NT2/D1 (cell line): Measurements from ENCODE around the gene FAM118A.

Source experiments
- DNase-seq: peaks from one replicate; pipeline ENCODE4 v3.0.0-alpha.2; 2011; ENCODE audit warnings: low read depth, low spot score
- H3K27me3 ChIP-seq: 2 replicates; pipeline ENCODE4 v1.6.0; 2011; ENCODE audit warnings: mild to moderate bottlenecking; ENCODE audit not compliant: insufficient read length, insufficient read depth
- H3K36me3 ChIP-seq: 2 replicates; pipeline ENCODE4 v1.6.1; 2011; ENCODE audit warnings: mild to moderate bottlenecking, low read length, mixed read lengths; ENCODE audit not compliant: insufficient read depth, insufficient read length
- H3K4me1 ChIP-seq: 2 replicates; pipeline ENCODE4 v1.5.1; 2011; ENCODE audit not compliant: insufficient read depth, insufficient read length
- H3K4me3 ChIP-seq: 2 replicates; pipeline ENCODE4 v1.5.1; 2011; ENCODE audit warnings: low read depth; ENCODE audit not compliant: insufficient read length
- H3K9ac ChIP-seq: 2 replicates; pipeline ENCODE4 v1.6.0; 2011; ENCODE audit warnings: low read depth; ENCODE audit not compliant: insufficient read length
- H3K9me3 ChIP-seq: 2 replicates; pipeline ENCODE4 v1.5.1; 2011; ENCODE audit warnings: mild to moderate bottlenecking, low read length; ENCODE audit not compliant: insufficient read depth
- SUZ12 ChIP-seq: IDR thresholded peaks from 2 replicates; pipeline ENCODE4 v1.6.1; 2011; ENCODE audit not compliant: insufficient read length, insufficient read depth; ENCODE audit errors: extremely low read depth
- YY1 ChIP-seq: IDR thresholded peaks from 2 replicates; pipeline ENCODE4 v1.6.1; 2011; ENCODE audit not compliant: insufficient read length, insufficient read depth
- ZNF274 ChIP-seq: IDR thresholded peaks from 2 replicates; pipeline ENCODE4 v1.6.1; 2011; ENCODE audit warnings: mild to moderate bottlenecking, low read depth, low read length

The FAM118A gene

DNA sequence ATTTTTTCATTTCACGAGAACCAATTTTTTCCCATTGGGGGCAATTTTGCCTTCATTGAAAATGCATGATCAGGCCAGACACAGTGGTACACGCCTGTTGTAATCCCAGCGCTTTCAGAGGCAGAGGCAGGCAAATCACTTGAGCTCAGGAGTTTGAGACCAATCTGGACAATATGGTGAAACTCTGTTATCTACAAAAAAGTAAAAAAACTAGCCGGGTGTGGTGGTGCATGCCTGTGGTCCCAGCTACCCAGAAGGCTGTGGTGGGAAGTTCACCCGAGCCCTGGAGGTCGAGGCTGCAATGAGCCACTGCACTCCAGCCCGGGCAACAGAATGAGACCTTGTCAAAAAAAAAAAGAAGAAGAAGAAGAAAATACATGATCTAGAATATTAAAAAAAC, 44.2 kb upstream of the FAM118A start:
- no peaks in the 10 kb centered on the region for H3K36me3 ChIP-seq
- no peak overlapping the region for H3K9ac ChIP-seq
- peaks cover 13% of the 10 kb centered on the region for H3K27me3 ChIP-seq
- H3K9me3 ChIP-seq = no peaks in the 10 kb centered on the region
- no peak overlapping the region for H3K4me3 ChIP-seq
- peaks cover 17% of the 10 kb centered on the region for H3K4me1 ChIP-seq
- TF ChIP-seq YY1 (no peak), ZNF274 (no peak), SUZ12 (no peak)
- DNase-seq = no peak

- peak overlapping the region; percentile 70 for H3K9ac ChIP-seq
- H3K9me3 ChIP-seq = no peaks in the 10 kb centered on the region
- peaks cover 10% of the 10 kb centered on the region for H3K4me1 ChIP-seq
- no peaks in the 10 kb centered on the region for H3K36me3 ChIP-seq
- H3K27me3 ChIP-seq = peaks cover 16% of the 10 kb centered on the region
- TF ChIP-seq ZNF274 = no peak
- TF ChIP-seq YY1 = no peak
- TF ChIP-seq SUZ12 = no peak
- DNase-seq = peak; percentile 81
- peak overlapping the region; percentile 54 for H3K4me3 ChIP-seq
Observed at GRCh38 chr22:45268167-45268957, 41.4 kb upstream of the FAM118A start.

DNA sequence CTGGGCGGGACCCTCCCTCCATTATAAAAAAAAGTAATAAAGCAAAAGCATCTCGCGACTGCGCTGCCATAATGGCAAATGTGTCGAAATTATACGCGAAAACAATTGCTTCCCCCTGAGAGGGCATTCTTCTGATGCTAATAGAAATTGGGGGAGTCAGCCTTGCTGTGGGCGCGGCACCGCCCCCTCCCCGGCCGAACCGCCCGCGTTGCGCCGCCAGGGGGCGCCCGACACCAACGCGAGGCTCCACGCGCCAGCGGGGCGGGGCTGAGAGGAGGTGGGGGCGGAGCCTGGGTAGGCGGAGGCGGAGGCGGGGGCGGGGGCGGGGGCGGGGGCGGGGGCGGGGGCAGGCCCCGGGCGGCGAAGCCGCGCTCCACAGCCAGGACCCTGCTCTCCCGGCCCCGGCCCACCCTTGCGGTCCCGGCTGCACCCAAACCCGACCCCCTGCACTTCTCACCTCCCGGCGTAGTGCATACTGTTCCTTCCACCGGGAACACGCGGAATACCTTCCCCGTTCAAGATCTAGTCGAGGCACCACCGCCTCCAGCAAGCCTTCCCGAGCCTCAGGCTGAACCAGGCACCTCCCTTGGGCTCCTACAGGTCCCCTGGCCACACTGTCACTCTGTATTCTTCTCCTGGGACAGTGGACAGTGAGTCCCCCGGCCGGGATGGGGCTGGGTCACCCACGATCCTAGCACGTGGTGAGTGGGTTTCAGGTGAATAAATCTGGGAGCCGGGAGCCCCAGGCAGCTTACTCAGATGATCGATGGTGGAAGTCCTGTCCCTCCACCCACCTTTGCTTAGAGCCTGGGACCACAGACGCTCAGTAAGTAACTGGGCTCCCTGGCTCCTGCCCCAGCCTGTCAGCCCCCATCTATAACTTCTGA, 40.5 kb upstream of the FAM118A start:
- Histone ChIP-seq H3K9ac (peak overlapping the region; percentile 77), H3K9me3 (no peaks in the 10 kb centered on the region), H3K4me3 (peak overlapping the region; percentile 54), H3K27me3 (peaks cover 16% of the 10 kb centered on the region), H3K4me1 (peaks cover 5% of the 10 kb centered on the region), H3K36me3 (no peaks in the 10 kb centered on the region)
- TF ChIP-seq YY1 (no peak), ZNF274 (no peak), SUZ12 (no peak)
- DNase-seq = no peak

DNA sequence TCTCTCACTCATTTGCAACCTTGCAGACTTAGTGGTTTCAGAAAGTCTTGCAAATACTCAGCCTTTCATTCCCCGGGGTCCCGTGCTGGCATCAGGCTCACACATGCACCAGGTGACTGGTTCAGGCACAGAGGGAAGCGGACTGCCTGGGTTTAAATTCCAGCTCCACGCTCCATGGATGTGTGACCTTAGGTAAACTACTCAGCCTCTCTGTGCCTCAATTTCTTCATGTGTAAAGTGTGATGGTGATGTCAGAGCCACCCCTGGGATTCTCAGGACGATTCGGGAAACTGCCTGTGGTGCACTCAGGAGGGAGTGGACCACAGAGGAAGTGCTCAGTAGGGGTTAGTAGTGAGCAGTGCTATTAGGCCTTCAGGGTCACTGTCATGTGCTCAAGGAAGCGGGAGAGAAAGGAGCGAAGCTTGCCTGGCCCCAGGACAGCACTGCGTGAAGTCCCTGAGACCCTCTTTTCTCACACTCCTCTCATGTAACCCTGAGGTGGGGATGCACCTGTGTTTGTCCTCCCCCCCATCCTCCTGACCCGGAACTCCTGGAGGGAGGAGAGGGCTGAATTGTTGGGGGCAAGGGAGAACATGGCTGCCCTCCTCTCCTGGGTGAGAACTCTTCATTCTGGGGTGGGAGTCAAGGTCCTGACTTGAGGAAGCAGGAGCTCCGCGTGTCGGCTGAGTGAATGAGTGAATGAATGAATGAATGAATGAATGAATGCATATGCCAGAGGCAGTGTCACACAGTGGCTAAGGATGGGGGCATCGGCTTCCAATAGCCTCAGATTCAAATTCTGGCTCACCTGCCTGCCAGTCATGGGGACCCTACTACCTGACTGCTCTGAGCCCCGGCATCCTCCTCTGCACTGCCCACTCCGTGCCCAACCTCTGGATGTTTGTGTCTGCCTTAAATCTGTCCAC, 39.4 kb upstream of the FAM118A start:
- H3K9ac ChIP-seq = no peak overlapping the region
- TF ChIP-seq SUZ12 = no peak
- TF ChIP-seq ZNF274 = no peak
- TF ChIP-seq YY1 = no peak

GRCh38 chr22:45271667-45272201, 38.0 kb upstream of the FAM118A start:
- peaks cover 5% of the 10 kb centered on the region for H3K4me1 ChIP-seq
- no peaks in the 10 kb centered on the region for H3K9me3 ChIP-seq
- no peak for DNase-seq
- H3K27me3 ChIP-seq = peaks cover 16% of the 10 kb centered on the region
- no peaks in the 10 kb centered on the region for H3K36me3 ChIP-seq
- no peak overlapping the region for H3K9ac ChIP-seq
- TF ChIP-seq SUZ12 = no peak
- TF ChIP-seq YY1 = no peak
- TF ChIP-seq ZNF274 = no peak
- H3K4me3 ChIP-seq = no peak overlapping the region

More for the DNA sequence above, 39.4 kb upstream of the FAM118A start:
- Histone ChIP-seq H3K36me3 (no peaks in the 10 kb centered on the region), H3K4me1 (peaks cover 5% of the 10 kb centered on the region), H3K27me3 (peaks cover 16% of the 10 kb centered on the region), H3K4me3 (no peak overlapping the region), H3K9me3 (no peaks in the 10 kb centered on the region)
- no peak for DNase-seq

GRCh38 chr22:45272498-45272897, 37.2 kb upstream of the FAM118A start:
- H3K9me3 ChIP-seq = no peaks in the 10 kb centered on the region
- no peak overlapping the region for H3K4me3 ChIP-seq
- TF ChIP-seq SUZ12 = no peak
- no peak for TF ChIP-seq ZNF274
- TF ChIP-seq YY1 = no peak
- peaks cover 16% of the 10 kb centered on the region for H3K27me3 ChIP-seq
- no peak overlapping the region for H3K9ac ChIP-seq
- no peak for DNase-seq
- H3K4me1 ChIP-seq = peaks cover 5% of the 10 kb centered on the region
- H3K36me3 ChIP-seq = no peaks in the 10 kb centered on the region
